Measurements from ENCODE around the gene STK4. TPM values are rescaled to one million over a fixed set of nuclear protein-coding genes. Genes with fewer than 3 reads are reported as not detected.

The STK4 gene
- total RNA-seq, 1 experiment from 2014 or later, result 43.0 TPM

DNA sequence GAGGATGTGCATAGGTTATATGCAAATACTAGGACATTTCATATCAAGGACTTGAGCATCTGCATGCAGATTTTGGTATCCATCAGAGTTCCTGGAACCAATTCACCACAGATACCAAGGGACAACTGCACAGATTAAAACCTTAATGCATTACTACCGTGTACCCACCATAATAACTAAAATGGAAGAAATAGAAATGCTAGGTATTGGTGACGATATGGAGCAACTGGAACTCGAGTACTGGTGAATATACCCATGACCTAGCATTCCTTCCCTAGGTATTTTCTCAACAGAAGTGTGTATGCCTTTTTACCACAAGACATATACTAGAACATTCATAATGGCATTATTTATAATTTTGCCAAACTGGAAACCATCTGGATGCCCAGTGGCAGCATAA lies 116.2 kb downstream of the STK4 start:
- H3T11ph ChIP-seq (ENCODE audit: low read length), result no peak overlapping the region
- WGBS (ENCODE audit: extremely low coverage, insufficient read length, low lambda C conversion rate), result no CpG with 5 or more reads among the region's 3 CpGs

More for the DNA sequence above, 116.2 kb downstream of the STK4 start:
- TF ChIP-seq, protein P1, sequence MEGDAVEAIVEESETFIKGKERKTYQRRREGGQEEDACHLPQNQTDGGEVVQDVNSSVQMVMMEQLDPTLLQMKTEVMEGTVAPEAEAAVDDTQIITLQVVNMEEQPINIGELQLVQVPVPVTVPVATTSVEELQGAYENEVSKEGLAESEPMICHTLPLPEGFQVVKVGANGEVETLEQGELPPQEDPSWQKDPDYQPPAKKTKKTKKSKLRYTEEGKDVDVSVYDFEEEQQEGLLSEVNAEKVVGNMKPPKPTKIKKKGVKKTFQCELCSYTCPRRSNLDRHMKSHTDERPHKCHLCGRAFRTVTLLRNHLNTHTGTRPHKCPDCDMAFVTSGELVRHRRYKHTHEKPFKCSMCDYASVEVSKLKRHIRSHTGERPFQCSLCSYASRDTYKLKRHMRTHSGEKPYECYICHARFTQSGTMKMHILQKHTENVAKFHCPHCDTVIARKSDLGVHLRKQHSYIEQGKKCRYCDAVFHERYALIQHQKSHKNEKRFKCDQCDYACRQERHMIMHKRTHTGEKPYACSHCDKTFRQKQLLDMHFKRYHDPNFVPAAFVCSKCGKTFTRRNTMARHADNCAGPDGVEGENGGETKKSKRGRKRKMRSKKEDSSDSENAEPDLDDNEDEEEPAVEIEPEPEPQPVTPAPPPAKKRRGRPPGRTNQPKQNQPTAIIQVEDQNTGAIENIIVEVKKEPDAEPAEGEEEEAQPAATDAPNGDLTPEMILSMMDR (conservative IDR thresholded peaks at IDR 0.05), result no peak
- no peak overlapping the region for H3K27ac Mint-ChIP-seq
- peaks cover 0 to 1% of the 10 kb centered on the region in 2 experiments; a peak in 1 of 4 replicates for H3K4me1 Mint-ChIP-seq
- H2AFZ ChIP-seq (ENCODE audit: low read length), result no peak overlapping the region
- H4K91ac ChIP-seq (ENCODE audit: insufficient read length, low read depth, low read length), result no peak overlapping the region
- no peak overlapping the region for H3K4me3 Mint-ChIP-seq
- H3K4me1 ChIP-seq (ENCODE audit: insufficient read depth, low read length), result no peaks in the 10 kb centered on the region
- H3K79me2 ChIP-seq (ENCODE audit: insufficient read depth, low read length), result no peaks in the 10 kb centered on the region
- H2BK12ac ChIP-seq (ENCODE audit: insufficient read length, low read depth, low read length), result no peak overlapping the region
- H2BK15ac ChIP-seq (ENCODE audit: low read depth, low read length), result no peak overlapping the region
- no peak overlapping the region for H3K23ac ChIP-seq (ENCODE audit: insufficient read length, low read depth, low read length)
- no peaks in the 10 kb centered on the region for H3K23me2 ChIP-seq (ENCODE audit: insufficient read length, low read depth, low read length, poor library complexity, severe bottlenecking)
- no peaks in the 10 kb centered on the region for H3K27me3 Mint-ChIP-seq (ENCODE audit: low read depth)
- H3K27me3 ChIP-seq (ENCODE audit: insufficient read depth, low read length), result no peaks in the 10 kb centered on the region
- no peaks in the 10 kb centered on the region for H4K20me1 ChIP-seq (ENCODE audit: control insufficient read depth, insufficient read depth, insufficient read length)
- H2BK5ac ChIP-seq (ENCODE audit: insufficient read length, low read length), result no peak overlapping the region
- H3K14ac ChIP-seq (ENCODE audit: insufficient read depth, low read length), result no peak overlapping the region
- peaks cover 6% of the 10 kb centered on the region for H3K9me3 ChIP-seq (ENCODE audit: control insufficient read depth, low read depth, low read length)
- H3K4ac ChIP-seq (ENCODE audit: low read depth, low read length), result no peak overlapping the region
- H2AK5ac ChIP-seq (ENCODE audit: insufficient read length, low read length), result no peak overlapping the region
- H3K79me1 ChIP-seq (ENCODE audit: insufficient read depth, low read depth, low read length, poor library complexity, severe bottlenecking), result no peaks in the 10 kb centered on the region
- DNase-seq, result no peak
- no peak overlapping the region for H3K27ac ChIP-seq (ENCODE audit: insufficient read length, low read depth, low read length)
- no peak overlapping the region for H3K56ac ChIP-seq (ENCODE audit: insufficient read length, low read depth, low read length)
- no peak overlapping the region for H3K18ac ChIP-seq (ENCODE audit: insufficient read length, low read depth, low read length)
- H4K5ac ChIP-seq (ENCODE audit: insufficient read length, low read depth, low read length), result no peak overlapping the region
- H3K4me2 ChIP-seq (ENCODE audit: insufficient read depth, insufficient read length, low read length), result no peak overlapping the region
- no peak overlapping the region for H3K9ac ChIP-seq (ENCODE audit: extremely low read depth, insufficient read length, low read length)
- H2BK120ac ChIP-seq (ENCODE audit: low read depth, low read length, poor library complexity, severe bottlenecking), result no peak overlapping the region
- H3K36me3 Mint-ChIP-seq (ENCODE audit: insufficient read depth in 1 of 3, low read depth in 3 of 3), result peaks cover 20 to 48% (median 30%) of the 10 kb centered on the region in 3 experiments
- H3K9me3 Mint-ChIP-seq, result peaks cover 5 to 10% of the 10 kb centered on the region in 2 experiments; a peak in 4 of 5 replicates
- no peak overlapping the region for H2BK20ac ChIP-seq (ENCODE audit: low read depth, low read length, poor library complexity, severe bottlenecking)
- H4K8ac ChIP-seq (replicated peaks; ENCODE audit: insufficient read length, low read depth, low read length), result no peak overlapping the region

Data from H9 (cell line).